ENCODE data around the gene ANKMY1.

Gene ANKMY1

GRCh38 chr2:240443891-240444301 lies 113.9 kb downstream of the ANKMY1 start:
- DNase-seq: no peak

- no peak for DNase-seq
These were observed 114.7 kb downstream of the ANKMY1 start for GRCh38 chr2:240442891-240443715.

GRCh38 chr2:240441993-240442411 lies 115.8 kb downstream of the ANKMY1 start:
- DNase-seq: no peak

DNA sequence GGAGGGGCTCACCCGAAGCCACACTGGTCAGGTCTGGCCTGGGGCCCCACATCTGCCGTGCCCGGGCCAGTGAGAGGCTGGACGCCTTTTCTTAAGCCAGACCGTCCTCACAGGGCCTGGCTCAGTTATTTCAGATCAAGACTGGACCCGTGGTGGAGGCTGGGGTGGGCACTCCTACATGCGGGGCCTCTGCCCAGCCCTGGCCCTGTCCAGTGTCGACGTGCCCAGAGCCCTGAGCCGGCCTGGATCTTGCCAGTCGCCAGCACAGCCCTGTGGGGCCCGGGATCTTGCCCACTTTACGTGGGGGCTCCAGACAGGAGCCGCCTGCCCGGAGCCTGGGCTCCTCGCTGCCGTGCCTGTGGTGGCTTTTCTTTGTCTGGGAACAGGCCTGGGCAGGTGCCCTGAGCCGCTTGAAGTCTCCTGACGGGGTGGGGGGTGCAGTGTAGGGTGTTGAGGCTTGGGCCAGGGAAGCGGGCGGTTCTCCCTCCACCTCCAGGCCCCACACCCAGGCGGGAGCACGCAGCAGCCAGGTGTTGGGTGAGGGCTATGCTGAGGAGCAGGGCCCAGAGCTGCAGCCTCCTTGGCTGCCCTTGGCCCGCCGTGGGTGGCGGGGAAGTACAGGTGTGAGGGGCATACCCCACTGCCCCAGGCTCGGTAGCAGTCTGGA lies 116.3 kb downstream of the ANKMY1 start:
- DNase-seq: no peak

- no peak for DNase-seq
These were observed 117.0 kb downstream of the ANKMY1 start for GRCh38 chr2:240440704-240441320.

GRCh38 chr2:240440251-240440650 lies 117.5 kb downstream of the ANKMY1 start:
- DNase-seq: no peak

DNA sequence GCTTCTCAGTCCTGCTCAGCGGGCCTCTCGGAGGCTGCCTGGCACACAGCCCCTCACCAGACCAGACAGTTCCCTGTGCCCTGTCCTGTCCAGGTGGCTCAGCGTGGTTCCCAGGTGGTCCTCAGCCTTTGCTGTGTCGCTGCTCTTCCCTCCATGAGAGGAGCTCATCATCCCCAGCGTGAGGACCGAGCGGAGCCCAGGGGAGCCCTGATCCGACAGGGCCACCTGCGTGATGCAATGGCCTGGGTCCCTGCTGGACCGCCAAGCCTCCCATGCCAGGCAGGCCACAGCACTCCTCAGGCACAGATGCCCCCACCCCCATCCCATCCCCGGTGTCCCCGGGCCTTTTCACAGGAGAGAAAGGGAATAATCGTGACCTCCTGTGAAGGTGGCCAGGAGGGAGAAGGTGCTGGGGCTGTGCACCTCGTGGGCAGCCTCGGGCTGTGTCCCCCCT lies 118.1 kb downstream of the ANKMY1 start:
- no peak for DNase-seq

DNA sequence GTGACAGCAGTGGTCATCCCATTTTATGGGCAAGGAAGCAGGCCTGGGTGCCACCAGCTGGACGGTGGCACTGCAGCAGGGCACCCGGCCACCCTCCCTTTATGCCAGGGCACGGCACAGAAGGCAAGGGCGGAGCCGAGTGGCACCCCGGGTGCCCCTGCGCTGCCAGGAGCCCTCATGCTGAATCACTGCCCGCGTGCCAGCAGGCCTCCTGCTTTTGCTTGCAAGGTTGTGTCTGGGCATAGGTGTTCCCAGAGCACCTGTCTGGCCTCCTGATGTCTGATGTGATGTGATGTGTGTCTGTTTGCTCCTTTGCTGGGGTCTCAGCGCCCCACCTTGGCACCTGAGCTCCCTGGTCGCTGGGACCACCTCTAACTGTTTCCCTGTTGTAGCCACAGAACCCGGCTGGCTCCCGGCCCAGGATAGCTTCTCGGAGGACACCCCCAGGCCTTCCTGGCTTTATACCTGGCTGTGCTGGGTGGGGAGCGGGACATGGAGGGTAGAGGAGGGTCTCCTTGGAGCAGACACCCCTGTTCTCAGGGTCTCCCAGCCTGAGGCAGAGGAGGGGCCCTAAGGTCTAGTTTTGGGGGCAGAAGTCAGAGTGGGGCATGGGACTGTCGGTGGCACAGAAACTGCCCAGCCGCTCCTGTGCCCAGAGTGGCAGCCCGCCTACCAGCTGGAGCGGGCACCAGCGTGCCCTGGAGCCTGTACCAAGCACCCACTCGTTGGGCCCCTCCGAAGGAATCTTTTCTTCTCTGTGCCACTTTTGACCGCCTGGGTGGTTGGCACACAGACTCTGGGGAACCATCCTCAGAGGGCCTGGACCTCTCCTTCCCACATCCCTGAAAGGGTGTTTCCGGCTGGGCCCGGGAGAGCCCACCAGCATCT lies 118.7 kb downstream of the ANKMY1 start:
- DNase-seq: no peak

GRCh38 chr2:240437861-240438809 lies 119.7 kb downstream of the ANKMY1 start:
- DNase-seq: peak; percentile 66

GRCh38 chr2:240437551-240437860 lies 120.3 kb downstream of the ANKMY1 start:
- DNase-seq: no peak

DNA sequence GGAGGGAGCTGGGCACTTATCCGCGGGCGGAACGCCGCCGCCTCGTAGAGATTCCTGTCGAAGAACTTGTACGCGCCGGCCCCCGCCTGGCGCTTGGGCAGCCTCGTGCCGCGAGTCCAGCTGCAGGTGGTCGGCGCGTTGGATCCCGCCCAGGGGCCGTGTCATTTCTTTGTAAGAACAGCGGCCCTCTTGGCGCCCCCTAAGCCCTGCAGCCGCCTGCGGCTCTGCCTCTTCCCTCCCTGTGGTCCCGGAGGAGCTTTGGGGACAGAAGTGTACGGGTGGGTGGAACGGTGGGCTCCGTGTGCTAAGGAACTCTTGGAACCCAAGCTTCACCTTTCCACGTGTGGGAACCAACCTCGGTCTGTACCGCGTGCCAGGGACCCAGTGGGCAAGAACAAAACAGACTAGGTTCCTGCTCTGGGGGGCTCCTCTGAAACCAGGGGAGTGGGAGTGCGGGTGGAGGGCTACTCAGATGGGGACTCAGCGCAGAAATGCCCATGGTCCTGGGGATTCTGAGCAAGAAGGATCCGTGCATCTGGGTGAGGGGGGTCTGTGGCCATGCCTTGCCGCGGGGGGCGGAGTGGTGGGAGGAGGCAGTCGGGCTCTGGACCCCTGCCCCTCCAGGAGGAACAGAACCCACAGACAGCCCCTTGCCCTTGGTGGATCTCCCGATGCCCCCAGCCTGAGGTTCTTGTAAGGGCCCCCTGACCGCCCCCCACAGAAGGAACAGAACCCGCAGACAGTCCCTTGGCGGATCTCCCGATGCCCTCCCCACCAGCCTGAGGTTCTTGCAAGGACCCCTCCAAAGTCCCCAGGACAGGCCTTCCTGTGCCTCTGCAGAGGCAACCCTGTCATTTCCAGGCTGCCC lies 120.9 kb downstream of the ANKMY1 start:
- DNase-seq: no peak

DNA sequence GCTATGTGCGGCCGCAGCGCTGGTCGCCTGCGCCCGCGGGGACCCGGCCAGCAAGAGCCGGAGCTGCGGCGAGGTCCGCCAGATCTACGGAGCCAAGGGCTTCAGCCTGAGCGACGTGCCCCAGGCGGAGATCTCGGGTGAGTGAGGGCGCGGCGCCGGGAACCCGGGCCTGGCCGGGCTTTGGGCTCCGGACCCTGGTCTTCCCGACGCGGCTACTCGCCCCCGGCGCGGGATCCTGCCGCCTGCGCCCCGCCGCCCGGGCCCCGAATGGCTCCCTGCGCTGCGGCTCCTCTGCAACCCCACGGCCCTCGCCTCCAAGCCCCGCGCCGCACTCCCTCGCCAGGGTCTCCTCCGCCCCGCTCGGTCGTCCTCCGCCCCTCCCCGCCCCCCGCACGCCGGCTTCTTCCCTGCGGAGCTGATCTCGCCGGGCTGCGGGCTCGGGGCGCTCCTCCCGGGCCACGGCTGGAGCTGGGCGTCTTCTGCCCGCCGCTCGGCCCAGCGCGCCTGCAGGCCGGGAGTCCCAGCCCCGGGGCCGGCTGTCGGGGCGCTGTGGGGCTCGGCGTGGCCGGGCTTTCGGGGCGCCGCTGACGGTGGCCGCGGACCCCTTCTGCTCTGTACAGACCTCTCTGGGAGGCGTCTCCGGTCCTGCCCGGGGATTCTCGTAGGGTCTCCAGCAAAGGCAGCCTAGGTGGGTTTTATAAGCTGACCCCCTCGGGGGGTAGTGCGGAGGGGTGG lies 121.7 kb downstream of the ANKMY1 start:
- no peak for DNase-seq

DNA sequence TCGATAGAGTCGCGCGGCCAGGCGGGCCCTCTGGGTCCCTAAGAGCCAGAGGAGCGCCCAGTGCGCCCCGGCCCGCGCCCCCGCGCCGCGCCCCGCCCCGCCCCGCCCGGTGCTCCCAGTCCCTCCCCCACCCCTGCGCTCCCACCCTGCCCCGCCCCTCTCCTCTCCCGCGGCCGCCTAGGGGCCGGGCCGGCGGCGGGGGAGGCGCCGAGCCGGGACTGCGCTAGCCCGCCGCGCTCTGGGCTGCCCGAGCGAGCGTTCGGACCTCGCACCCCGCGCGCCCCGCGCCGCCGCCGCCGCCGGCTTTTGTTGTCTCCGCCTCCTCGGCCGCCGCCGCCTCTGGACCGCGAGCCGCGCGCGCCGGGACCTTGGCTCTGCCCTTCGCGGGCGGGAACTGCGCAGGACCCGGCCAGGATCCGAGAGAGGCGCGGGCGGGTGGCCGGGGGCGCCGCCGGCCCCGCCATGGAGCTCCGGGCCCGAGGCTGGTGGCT lies 122.3 kb downstream of the ANKMY1 start, which contains the start of gene GPC1:
Gene GPC1, plus strand, starts transcription at position 207 of the 491 bp plus-strand sequence. Its CDS starts 256 bp downstream, at position 463.
- peak; percentile 59 for DNase-seq

- peak; percentile 90 for DNase-seq
These were observed 122.9 kb downstream of the ANKMY1 start for GRCh38 chr2:240434728-240435456.

GRCh38 chr2:240433973-240434727 lies 123.6 kb downstream of the ANKMY1 start:
- no peak for DNase-seq

- DNase-seq: no peak
These were observed 124.7 kb downstream of the ANKMY1 start for GRCh38 chr2:240432820-240433801.

DNA sequence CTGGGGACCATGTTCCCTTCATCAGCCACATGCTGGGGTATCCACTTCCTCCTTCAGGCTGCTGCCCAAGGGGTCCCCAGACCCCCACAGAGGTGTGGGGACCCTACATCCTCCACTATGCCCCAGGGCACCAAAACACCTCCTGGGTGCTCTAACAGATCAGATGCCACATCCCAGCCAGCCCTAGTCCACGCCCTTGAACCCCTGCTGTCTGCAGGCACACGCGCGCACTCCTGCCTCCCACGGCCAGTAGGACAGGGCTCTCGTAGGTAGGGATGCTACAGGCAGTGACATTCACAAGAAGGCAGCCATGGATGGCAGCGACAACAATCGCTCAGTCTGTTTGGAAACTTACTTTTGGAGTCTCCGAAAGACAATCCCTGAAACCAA lies 125.4 kb downstream of the ANKMY1 start:
- no peak for DNase-seq
